ENCODE results near the gene SLC24A4. TPM values are rescaled to one million over a fixed set of nuclear protein-coding genes. Genes with fewer than 3 reads are reported as not detected.

Gene SLC24A4
- total RNA-seq, 1 experiment from 2014 or later: not detected

- DNase-seq (ENCODE audit: low read depth): no peak
Measured at GRCh38 chr14:92366237-92366636, 43.3 kb downstream of the SLC24A4 start.

- DNase-seq (ENCODE audit: low read depth): no peak
Measured at GRCh38 chr14:92368001-92368400, 45.0 kb downstream of the SLC24A4 start.

GRCh38 chr14:92369097-92369496 is 46.1 kb downstream of the SLC24A4 start:
- DNase-seq (ENCODE audit: low read depth): no peak

- DNase-seq (ENCODE audit: low read depth): no peak
Measured at GRCh38 chr14:92372230-92372629, 49.3 kb downstream of the SLC24A4 start.

- DNase-seq (ENCODE audit: low read depth): no peak
Measured at GRCh38 chr14:92373336-92373735, 50.4 kb downstream of the SLC24A4 start.

GRCh38 chr14:92380131-92380530 is 57.2 kb downstream of the SLC24A4 start:
- DNase-seq (ENCODE audit: low read depth): no peak

GRCh38 chr14:92380582-92380981 is 57.6 kb downstream of the SLC24A4 start:
- no peak for DNase-seq (ENCODE audit: low read depth)

- no peak for DNase-seq (ENCODE audit: low read depth)
Measured at GRCh38 chr14:92382677-92383076, 59.7 kb downstream of the SLC24A4 start.

- DNase-seq (ENCODE audit: low read depth): no peak
Measured at GRCh38 chr14:92383805-92384204, 60.8 kb downstream of the SLC24A4 start.

- no peak for DNase-seq (ENCODE audit: low read depth)
Measured at GRCh38 chr14:92384461-92385133, 61.6 kb downstream of the SLC24A4 start.

- DNase-seq (ENCODE audit: low read depth): no peak
Measured at GRCh38 chr14:92385561-92385960, 62.6 kb downstream of the SLC24A4 start.

GRCh38 chr14:92386165-92386564 is 63.2 kb downstream of the SLC24A4 start:
- DNase-seq (ENCODE audit: low read depth): no peak

GRCh38 chr14:92386637-92387036 is 63.7 kb downstream of the SLC24A4 start:
- DNase-seq (ENCODE audit: low read depth): no peak

- DNase-seq (ENCODE audit: low read depth): no peak
Measured at GRCh38 chr14:92387578-92387977, 64.6 kb downstream of the SLC24A4 start.

- no peak for DNase-seq (ENCODE audit: low read depth)
Measured at GRCh38 chr14:92389598-92390158, 66.7 kb downstream of the SLC24A4 start.

GRCh38 chr14:92391726-92392125 is 68.8 kb downstream of the SLC24A4 start:
- DNase-seq (ENCODE audit: low read depth): no peak

GRCh38 chr14:92392711-92393110 is 69.7 kb downstream of the SLC24A4 start:
- no peak for DNase-seq (ENCODE audit: low read depth)

GRCh38 chr14:92397150-92397952 is 74.4 kb downstream of the SLC24A4 start:
- peak; percentile 24 for DNase-seq (ENCODE audit: low read depth)

- DNase-seq (ENCODE audit: low read depth): no peak
Measured at GRCh38 chr14:92397953-92398564, 75.1 kb downstream of the SLC24A4 start.

- DNase-seq (ENCODE audit: low read depth): no peak
Measured at GRCh38 chr14:92398888-92399636, 76.1 kb downstream of the SLC24A4 start.
